Measurements from ENCODE around the gene LCORL.
"Not testable (repeated sequence)": the region's sequence is repeated elsewhere in the genome, so short reads cannot be mapped to it uniquely, and the experiment has no call there.

The LCORL gene

GRCh38 chr4:17851959-17852358 is 169.6 kb downstream of the LCORL start:
- no peak for DNase-seq (ENCODE audit: low spot score)

GRCh38 chr4:17850295-17850694 is 171.3 kb downstream of the LCORL start:
- DNase-seq (ENCODE audit: low spot score): not testable (repeated sequence)

GRCh38 chr4:17846266-17846665 is 175.3 kb downstream of the LCORL start:
- no peak for DNase-seq (ENCODE audit: low spot score)

GRCh38 chr4:17823871-17824669 is 197.5 kb downstream of the LCORL start:
- no peak for DNase-seq (ENCODE audit: low spot score)

GRCh38 chr4:17817027-17817426 is 204.5 kb downstream of the LCORL start:
- DNase-seq (ENCODE audit: low spot score): peak; percentile 58

- no peak for DNase-seq (ENCODE audit: low spot score)
These were observed 205.4 kb downstream of the LCORL start for GRCh38 chr4:17816142-17816541.

- DNase-seq (ENCODE audit: low spot score): no peak
These were observed 207.4 kb downstream of the LCORL start for GRCh38 chr4:17814140-17814539.

GRCh38 chr4:17812801-17813200 is 208.8 kb downstream of the LCORL start:
- no peak for DNase-seq (ENCODE audit: low spot score)

GRCh38 chr4:17812125-17812524 is 209.4 kb downstream of the LCORL start:
- no peak for DNase-seq (ENCODE audit: low spot score)

GRCh38 chr4:17811078-17811603 is 210.4 kb downstream of the LCORL start:
- DNase-seq (ENCODE audit: low spot score): no peak

GRCh38 chr4:17810260-17811077 is 211.1 kb downstream of the LCORL start, which contains the start of the genes DCAF16 and NCAPG:
TSS of gene DCAF16 (minus strand) at chr4:17810757. CDS start at chr4:17804141, 6,616 bp downstream.
TSS of gene NCAPG (plus strand) at chr4:17810979. CDS start at chr4:17811078, 99 bp downstream.
- DNase-seq (ENCODE audit: low spot score): peak; percentile 99

GRCh38 chr4:17809667-17810066 is 211.9 kb downstream of the LCORL start:
- no peak for DNase-seq (ENCODE audit: low spot score)

- DNase-seq (ENCODE audit: low spot score): no peak
These were observed 214.1 kb downstream of the LCORL start for GRCh38 chr4:17807446-17807845.

GRCh38 chr4:17805580-17806155 is 215.9 kb downstream of the LCORL start:
- DNase-seq (ENCODE audit: low spot score): no peak

GRCh38 chr4:17797808-17798207 is 223.7 kb downstream of the LCORL start:
- DNase-seq (ENCODE audit: low spot score): no peak

- no peak for DNase-seq (ENCODE audit: low spot score)
These were observed 226.8 kb downstream of the LCORL start for GRCh38 chr4:17794730-17795129.
